ENCODE measurements around the gene TRMT61A.

DNA sequence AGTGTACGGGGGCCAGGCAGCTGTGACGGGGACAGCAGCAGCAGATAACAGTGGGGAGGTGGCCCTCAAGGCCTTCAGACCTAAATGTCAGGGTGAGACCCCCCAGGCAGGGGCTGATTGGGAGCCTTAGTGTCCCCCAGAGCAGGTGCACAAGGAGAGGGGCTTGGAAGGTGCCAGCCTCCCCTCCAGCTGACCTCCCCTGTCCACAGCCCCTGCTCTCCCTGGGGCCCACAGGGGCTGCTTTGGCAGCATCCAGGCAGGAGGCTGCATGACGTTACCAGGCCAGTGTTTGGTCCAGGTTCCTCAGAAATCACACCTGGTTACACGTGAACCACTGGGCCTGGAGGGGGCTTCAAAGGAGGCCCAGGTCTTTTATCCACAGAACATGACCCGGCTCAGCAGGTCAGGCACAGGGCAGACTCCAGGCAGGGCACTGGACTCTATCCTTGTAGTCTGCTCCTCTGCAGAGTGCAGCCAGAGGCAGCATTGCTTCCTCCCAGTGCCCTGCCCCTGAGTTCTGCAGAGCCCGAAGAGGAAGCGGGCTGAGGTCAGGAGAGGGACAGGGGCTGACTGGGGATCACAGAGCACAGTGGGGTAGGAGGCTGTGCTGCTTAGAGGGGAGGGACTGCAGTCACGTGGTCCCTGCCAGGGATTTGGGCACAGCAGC, 2.6 kb upstream of the TRMT61A start:
- TF ChIP-seq, protein P1, sequence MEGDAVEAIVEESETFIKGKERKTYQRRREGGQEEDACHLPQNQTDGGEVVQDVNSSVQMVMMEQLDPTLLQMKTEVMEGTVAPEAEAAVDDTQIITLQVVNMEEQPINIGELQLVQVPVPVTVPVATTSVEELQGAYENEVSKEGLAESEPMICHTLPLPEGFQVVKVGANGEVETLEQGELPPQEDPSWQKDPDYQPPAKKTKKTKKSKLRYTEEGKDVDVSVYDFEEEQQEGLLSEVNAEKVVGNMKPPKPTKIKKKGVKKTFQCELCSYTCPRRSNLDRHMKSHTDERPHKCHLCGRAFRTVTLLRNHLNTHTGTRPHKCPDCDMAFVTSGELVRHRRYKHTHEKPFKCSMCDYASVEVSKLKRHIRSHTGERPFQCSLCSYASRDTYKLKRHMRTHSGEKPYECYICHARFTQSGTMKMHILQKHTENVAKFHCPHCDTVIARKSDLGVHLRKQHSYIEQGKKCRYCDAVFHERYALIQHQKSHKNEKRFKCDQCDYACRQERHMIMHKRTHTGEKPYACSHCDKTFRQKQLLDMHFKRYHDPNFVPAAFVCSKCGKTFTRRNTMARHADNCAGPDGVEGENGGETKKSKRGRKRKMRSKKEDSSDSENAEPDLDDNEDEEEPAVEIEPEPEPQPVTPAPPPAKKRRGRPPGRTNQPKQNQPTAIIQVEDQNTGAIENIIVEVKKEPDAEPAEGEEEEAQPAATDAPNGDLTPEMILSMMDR (IDR thresholded peaks at IDR 0.05): no peak
- no peak for TF ChIP-seq POLR2A (IDR thresholded peaks at IDR 0.05)

Data from thyroid gland (tissue), 4 donors.